Stimulated activated CD8-positive, alpha-beta memory T cell treated with anti-CD3 and anti-CD28 coated beads, Interleukin-15, amount 100 ng/mL, for 24 hours (primary cell): ENCODE measurements around the gene KIF21B.
A peak's percentile ranks its signal among the peaks of the same experiment; 100 is the strongest.

ENCODE experiments used
- DNase-seq: peaks from one replicate; pipeline ENCODE4 v3.0.0-alpha.2; 2020; ENCODE audit warnings: low read depth

Gene KIF21B

DNA sequence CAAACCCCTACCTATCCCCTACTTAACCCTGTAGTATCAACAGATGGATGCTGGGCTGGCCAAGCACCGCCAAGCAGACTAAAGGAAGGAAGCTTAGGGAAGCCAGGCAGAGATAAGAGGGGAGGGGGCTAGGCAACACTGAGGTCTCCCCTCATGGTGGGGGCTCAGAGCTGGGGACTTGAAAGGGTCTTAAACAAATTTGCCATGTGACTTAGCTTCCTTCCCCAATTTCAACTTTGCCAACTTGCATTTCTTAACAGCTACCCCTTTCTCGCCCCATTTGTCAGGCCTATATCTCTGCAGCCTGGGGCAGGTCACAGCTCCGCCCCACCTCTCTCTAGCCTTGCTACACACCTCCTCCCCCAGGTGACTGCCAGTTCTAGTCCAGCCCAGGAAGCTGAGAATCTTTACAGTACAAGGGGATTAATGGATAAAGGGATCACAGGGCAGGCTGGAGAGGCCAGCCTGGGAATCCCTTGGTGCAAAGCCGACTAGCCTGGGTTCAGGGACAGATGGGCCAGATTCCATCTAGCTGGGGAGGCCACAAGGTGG, 3.4 kb downstream of the KIF21B start:
- DNase-seq: no peak

DNA sequence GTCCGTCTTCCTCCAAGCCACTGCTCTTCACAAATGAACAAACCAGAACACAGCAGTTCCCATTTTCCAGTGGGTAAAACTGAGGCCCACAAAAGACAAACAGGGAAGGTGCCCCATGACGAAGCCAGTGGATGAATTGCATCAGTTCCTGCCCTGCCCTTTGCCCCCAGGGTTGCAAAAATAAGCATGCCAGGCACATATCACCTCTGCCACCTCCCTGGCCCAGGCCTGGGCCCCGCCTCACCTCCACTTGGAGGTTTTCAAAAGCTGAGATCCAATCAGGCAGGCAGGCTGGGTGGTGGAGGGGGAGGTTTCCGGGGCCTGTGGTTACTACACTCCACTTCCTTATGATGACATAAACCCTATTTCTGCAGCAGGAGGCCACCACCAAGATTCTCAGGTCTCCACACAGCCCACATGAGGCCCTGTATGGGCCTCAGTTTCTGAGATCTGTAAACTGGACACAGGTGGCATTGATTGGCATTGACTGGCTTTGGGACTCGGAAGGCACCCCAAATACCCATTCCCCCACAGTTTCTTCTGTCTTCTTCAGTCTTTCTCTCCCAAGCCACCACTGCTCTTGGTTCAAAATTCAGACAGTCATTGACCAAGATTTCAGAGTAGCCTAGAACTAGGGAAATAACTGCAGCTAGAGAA, 4.1 kb downstream of the KIF21B start:
- DNase-seq: peak; percentile 41

DNA sequence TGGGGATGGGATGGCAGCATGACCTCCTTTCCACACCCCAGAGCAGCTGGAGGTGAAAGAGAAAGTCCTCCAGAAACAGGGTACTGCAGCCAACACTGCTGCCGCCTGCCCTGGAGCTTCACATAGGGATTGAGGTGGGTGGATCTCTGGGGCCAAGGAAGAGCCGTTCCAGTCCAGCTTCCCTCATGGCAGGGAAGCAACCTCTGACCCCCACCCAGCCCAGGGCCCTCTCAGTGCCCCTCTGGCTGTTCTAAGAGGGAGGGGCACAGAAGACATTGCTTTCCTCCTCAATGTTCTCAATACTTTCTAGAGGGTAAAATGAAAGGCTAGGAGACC, 5.7 kb downstream of the KIF21B start:
- no peak for DNase-seq

DNA sequence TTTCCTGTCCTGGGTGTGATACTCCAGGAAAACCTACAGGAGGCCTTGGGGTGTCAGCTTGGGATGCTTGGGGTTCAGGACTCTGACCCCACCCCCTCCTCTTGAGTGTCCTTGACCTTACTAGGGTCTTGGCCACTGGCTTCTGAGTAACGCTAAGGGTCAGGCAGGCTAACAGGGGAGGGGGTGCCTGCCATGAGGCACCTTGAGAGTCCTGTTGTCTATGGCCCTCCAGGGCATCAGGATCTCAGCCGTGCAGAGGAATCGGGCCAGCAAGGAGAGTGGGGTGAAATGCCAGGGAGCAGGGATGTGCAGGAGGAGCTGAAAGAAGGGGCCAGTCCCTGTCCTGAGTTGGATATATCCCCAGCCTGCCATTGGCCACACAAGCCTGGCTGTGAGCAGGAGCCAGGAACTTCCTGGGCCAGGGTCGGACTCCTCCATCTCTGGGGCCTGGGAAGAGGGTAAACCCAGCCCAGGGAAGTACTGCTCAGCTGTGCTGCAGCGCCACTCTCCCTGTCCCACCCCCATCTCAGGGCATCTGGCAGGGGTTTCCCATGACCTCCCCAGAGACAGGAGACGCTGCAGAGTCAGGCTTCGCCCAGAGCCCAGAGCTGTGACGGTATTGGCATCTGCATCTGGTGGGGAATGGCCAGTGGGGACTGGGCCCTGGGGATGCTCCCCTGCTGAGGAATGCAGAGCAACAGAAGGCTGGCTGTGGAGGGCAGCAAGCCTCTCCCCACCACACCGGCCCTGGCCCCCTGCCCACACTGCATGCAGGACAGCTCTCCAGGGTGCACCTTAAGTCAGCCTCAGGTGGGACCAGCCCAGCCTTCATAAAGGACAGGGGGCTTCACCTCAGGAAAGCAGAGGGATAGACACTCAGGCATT, 6.3 kb downstream of the KIF21B start:
- DNase-seq: no peak

DNA sequence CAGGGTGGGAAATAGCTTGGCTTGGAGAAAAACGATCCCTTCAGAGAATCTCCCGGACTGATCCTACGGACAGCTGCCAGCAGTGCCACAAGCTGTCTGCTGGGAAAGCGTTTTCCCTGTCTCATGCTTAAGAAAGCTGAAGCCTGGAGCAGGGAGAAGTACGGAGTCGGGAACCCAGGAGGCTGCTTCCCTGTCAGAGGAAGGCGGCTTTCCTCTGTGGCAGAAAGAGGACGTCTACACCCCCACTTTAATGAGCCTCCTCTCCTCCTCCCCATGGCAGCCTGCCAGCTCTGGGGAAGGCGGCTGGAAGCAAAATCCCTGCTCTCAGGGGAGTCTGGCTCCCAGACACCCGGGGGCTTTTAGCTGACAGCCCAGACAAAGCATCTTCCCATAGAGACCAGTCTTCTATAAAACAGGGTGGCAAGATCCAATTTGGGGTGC, 7.3 kb downstream of the KIF21B start:
- no peak for DNase-seq

DNA sequence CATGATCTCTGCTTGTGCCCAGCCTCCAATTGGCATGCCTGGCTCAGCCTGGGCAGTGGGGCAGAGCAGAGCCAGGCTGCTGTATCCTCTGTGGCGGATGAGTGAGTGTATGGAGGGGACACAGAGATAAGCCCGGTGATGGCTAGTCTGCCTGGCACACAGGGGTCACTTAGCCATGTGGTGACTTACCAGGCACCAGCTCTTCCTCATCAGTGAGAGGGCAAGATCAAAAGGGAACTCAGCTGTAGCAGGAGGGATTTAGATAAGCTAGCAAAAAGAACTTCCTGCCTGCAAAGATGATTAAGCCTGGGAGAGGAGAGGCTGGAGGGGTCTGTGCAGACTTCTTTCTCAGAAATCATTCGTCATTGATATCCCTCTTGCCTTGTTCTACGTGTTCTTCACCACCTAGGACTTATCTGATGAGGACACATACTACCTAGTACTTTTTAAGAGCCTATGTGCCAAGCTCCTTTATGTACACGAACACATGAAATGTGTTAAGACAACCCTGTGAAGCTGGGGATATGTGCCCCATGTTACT, 7.9 kb downstream of the KIF21B start:
- DNase-seq: no peak

DNA sequence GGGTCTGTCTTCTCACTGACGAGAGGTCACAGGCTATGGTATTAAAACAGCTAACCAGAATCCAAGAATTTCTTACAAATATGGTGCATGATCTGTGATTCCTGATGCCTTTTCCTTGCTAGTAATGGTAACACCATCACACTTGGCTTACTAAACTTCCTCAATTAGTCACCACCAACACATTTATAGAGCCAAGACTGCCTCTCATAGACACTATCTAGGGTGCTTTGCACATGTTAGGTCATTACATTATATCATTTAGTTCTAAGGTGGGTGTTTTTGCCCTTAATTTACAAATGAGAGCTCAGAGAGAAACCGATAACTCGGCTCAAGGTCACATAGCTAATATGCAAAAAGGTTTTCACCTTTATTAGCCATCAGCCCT, 8.7 kb downstream of the KIF21B start:
- no peak for DNase-seq

DNA sequence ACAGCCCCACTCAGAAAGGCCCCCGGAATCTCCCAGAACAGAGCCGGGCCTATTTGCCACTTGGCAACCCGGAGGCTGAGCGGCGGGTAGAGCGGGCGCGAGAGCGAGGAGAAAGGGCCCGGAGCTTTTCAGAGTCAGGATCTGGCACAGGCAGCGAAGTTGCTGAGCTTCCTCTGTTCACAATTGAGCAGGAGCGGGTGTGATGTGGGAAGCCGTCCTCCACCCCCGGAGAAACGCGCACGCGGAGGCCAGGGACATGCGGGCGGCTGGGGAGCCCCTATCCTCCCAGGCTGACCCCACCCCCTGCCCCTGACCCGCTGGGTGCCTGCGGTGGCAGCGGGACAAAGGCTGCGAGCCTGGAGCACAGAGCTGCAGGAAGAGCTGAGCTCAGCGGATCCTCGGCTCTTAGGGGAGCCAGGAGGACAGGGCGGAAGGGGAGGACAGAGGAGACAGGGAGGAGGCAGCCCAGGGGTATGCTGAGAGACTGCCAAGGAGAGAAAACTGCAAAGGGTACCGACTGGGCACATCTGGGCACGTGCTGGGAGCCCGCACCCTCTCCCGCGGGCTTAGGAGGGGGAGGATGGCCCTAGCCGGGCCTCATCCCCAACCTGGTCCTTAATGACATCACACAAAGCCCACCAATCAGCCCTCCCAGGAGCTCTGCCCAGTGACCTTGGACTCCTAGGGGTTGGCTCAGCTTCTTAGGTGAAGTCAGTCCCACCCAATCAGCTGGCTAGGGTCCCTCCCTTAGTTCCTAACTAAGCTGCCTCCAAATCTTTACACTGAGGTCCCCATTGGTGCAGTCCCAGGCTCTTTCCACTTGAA, 9.3 kb downstream of the KIF21B start:
- no peak for DNase-seq

DNA sequence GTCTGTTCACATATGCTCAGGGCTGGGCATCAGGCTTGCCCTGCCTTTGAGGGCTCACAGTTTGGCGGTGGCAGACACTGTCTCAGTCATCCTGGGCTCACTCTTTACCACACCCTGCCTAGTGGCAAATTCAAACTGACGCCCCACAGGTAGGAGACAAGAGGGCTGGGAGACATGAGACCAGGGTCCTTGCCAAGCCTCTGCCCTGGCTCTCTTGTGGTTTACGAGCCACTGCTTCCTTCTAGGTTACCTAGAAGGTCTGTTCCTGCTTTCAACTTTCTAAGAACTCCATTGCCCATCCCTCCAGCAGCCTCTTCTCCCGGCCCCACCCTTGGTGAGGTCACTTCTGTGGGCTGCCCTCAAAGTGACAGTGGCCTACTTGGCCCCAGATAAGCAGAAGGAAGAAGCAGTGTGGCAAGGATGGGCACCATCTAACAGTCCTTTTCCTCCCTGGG, 10.5 kb downstream of the KIF21B start:
- no peak for DNase-seq

DNA sequence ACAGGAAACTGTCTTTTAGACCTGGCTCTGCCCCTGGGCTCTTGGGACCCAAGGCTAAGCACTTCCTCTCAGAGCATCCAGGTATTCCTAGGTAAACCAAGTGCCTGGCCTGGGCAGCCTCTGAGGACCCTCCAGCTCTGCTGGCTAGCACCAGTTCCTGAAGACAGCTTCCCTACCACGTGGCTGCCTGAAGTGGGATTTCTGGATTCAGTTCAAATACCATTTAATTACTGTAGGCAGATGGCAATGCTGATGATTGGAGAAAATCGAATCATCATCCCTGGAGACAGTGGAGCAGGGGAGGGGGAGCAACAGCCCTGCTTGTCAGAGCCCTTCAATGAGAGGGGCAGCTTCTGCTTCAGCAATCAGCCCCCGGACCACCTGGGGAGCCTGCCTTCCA, 11.9 kb downstream of the KIF21B start:
- no peak for DNase-seq

DNA sequence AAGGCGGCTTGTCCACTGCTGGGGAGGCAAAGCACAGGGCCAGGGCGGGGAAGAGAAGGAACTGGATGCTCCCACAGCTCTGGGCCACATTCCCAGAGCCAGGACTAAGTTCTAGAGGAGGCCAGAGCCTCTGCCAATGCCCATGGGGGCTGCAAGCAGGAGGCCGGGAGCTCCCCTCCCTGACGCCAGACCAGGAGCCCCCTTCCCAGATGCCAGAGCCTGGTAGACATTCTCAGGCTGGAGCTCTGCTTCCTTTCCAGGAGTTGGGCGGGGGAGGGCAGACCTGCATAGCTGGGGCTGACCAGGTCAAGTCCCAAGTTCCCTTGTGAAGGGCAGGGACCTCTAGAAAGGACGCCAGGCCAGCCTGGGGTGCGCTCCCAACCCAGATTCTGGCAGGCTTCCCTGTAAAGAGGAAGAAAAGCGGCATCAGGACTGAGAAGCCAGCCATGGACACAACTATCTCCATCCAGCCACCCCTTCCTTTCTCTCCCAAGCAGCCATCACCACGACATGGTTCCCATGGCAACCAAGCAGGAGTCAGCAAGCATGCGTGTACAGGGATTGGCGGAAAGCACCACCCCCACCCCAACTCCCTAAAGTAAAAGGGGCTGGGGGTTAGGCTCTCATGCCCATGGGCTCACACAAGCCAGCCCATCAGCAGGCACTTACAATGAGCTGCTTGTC, 13.4 kb downstream of the KIF21B start:
- no peak for DNase-seq

DNA sequence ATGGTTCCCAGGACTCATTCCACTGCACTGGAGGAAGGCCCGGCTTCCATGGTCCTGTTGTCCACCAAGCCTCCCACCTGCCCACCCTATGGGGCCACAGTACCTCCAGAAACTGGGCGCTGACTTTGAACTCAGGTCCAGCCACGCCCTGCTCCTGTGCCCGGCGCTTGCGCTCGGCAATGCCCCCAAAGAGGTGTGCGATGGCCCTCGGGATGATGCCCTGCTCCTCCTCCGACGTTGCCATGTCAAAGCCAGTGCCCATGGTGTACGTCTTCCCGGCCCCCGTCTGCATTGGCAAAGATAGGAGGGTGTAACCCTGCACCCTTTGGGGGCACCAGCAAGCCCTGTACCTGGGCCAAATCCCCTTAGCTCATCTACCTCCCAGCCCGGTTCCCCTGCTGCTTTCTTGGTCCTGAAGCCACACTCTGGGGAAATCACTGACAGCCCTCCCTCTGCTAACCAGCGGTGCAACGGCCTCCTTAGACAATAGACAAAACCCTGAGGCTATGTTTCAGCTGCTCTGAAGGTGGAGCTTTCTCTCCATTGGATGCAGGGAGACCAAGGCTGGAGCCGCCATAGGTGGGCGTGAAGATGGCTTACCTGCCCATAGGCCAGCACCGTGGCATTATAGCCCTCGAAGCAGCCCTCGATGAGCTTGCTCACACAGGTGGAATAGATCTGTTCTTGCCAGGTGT, 14.7 kb downstream of the KIF21B start:
- no peak for DNase-seq

DNA sequence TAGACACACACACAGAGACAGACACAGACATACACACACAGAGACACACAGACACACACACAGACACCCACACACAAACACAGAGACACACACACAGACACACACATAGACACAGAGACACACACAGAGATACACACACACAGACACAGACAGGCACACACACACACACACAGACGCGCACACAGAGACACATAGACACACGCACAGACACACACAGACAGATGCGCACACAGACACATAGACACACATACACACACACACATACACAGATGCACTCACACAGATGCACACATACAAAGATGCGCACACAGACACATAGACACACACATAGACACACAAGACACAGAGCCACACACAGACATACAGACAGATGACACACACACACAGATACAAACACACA, 16.0 kb downstream of the KIF21B start:
- no peak for DNase-seq

DNA sequence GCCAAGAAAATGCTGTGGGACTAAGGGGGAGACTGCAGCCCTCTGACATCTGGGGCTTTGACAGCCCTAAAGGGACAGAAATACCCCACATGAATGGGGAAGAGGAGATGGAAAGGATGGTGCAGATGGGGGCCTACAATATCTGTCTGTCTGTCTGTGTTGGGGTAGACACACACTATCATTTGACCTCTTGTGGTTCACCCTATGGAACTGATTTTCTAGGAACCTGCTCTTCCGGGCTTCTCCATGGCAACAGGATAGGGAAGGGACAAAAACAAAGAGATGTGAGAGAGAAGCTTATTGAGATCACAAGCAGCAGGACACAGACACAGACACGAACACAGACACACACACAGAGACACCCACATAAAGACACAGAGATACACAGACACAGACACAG, 17.1 kb downstream of the KIF21B start:
- DNase-seq: no peak

DNA sequence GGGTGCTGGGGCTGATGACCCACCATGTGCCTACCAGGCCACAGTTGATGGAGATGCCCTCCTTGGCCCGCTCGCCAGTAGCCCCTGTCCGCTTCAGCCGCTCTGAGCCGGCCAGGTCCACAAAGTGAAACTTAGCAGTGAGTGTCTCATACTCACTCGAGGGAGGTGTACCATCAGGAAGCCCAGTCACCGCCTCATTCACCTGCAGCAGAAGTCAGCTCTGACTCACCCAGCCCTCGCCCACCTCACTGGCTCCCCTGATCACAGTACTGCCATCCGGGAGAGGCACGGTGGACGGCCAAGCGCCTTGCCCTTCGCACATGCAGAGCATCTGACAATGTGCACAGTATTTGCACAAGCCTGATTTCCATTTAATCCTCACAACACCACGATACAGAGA, 18.8 kb downstream of the KIF21B start:
- no peak for DNase-seq

DNA sequence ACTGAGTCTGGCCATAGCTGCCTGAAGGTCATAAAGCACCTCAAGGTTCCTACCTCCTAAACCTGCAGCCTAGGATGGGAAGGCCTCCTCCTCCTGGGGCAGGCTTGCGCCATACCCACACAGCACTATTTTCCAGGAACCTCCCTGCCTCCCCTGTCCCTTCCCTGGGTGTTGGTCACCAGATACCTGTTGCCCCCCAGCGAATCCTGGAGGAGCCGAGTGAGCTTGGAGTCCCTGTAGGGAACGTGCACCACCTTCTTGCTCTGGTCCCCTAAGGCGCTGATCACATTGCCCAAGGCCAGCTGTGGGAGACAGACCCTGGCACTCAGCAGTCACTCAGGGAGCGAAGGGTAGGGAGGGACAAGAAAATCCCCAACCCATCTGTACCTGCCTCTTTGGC, 19.4 kb downstream of the KIF21B start:
- no peak for DNase-seq

DNA sequence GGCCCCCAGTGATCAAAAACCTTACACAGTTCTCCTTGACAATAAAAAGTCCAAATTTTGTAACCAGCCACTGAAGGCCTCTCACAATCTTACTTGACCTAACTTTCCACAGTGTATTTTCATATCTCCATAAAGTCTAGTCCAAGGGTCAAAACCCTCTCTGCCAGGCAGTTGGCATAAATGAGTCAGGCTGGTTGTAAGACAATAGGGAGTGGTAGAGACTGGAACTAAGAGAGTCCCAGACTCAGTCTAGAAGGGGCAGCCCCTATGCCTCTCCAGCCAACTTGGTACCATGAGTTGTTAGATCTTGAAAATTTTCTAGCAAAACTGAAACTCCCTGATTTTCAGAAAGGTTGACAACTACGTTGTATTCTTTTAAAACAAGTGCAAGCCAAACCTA, 21.0 kb downstream of the KIF21B start:
- DNase-seq: no peak

DNA sequence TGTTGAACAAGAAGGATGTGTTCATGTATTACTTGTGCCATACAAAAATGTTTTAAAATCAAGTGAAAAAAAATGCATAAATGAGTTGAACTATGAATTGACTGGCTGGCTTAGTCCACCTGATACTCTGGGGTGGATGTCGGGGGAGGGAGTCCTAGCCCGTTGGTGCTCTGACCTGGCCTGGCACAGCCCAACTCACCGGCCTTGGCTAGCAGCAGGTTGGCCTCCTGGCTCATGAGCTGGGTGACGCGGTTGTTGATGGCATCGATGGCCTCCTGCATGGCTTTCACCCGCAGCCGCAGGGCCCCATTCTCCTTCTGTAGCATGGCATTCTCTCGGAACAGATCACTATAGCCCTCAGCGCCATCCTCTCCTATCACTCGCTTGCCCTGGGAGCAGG, 21.6 kb downstream of the KIF21B start:
- DNase-seq: no peak

DNA sequence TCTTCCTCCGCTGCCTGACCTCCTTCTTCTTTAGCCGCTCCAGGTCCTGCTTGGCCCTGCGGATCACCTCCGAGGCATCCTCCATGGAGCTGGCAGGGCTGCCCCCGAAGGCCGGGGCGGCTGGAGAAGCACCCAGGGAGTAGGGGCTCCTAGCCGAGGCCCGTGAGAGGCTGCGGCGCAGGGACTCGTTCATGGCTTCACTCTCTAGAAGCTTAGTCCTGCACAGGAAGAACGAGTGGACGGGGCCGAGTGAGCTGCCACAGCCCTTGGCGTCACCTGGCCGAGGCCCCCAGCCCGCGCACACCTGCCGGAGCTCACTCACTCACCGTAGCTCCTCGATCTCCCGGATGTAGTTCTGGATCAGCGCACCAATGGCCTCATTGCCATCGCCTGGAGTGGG, 23.1 kb downstream of the KIF21B start:
- no peak for DNase-seq

DNA sequence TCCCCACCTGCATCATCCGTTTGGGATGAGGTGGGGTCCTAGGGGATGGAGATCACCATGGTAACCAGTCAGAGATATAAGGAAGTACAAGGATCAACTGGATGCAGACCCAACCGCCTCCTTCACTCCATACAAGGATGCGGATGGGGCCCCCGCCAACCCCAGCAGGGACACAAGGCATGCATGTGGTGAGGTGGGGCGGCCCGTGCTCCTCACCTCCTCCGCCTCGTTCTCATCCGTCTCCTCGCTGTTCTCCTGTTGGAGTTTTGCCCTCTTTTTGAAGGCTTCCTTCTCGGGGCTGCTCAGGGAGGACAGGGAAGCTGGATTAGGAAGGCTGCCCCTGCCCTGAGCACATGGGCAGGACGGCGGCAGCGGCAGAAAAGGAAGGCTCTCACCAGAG, 23.8 kb downstream of the KIF21B start:
- DNase-seq: no peak

DNA sequence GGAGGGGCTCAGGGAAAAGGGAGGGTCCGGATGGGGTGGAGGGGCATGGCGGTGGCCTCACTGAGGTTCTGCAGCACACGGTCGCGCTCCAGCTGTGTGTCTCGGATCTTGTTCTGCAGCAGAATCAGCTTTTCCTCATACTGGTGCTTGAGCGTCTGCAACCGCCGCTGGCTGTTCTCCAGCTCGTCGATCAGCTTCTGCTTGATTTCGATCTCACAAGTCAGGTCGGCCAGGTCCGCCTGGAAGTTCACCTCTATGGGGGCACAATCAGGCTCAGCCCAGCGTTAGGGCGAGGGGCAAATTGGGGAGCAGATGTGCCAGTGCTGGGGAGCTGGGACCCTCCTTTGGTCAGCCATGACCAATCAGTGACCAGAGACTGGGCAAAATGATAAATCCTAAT, 25.2 kb downstream of the KIF21B start:
- DNase-seq: no peak
